HCT116 (cell line): Measurements from ENCODE around the gene ZNF207. TPM values are rescaled to one million over a fixed set of nuclear protein-coding genes. Genes with fewer than 3 reads are reported as not detected.

Source experiments
- ATAC-seq: fragments of 200-7000 bp; cut with Tn5 transposase; 2 replicates; pipeline ENCODE4 v1.9.1; 2020; ENCODE audit warnings: mild to moderate bottlenecking, moderate library complexity
- BruUV-seq: library from RNA; stranded (reverse); fragments of 400-500 nt; replicated peaks from 2 replicates; lab custom pipeline; 2021; lab: Mats Ljungman, UMichigan
- CTCF ChIA-PET: fragments of 300-600 bp; sonication (Branson Sonifier 250); formaldehyde crosslinking; loops from one replicate; lab custom pipeline; 2021; ENCODE audit warnings: antibody characterized with exemption; lab: Charles Lee
- POLR2A ChIA-PET: fragments of 300-600, 350-600 bp; sonication (Branson Sonifier 250); formaldehyde crosslinking; loops from one replicate; lab custom pipeline; 2021; ENCODE audit warnings: antibody characterized with exemption; lab: Charles Lee
- RAD21 ChIA-PET, 2 experiments: fragments of 300-600 bp; sonication (Branson Sonifier 250); formaldehyde crosslinking; loops; one replicate each; lab custom pipeline; 2023; ENCODE audit warnings: low total read pairs in 2 of 2; ENCODE audit not compliant: uncharacterized antibody in 2 of 2, unreplicated experiment in 2 of 2, low non-redundant PET in 1 of 2; lab: Charles Lee
- DNase-seq: peaks from one replicate; pipeline ENCODE4 v3.0.0-alpha.2; 2010; ENCODE audit warnings: low read depth, low spot score
- H2AFZ ChIP-seq: fragments of 200-600 bp; shearing (Covaris generic), sonication (generic); 2 replicates; pipeline ENCODE4 v1.6.1; 2017; ENCODE audit warnings: low read depth, mixed run types, mixed read lengths, antibody characterized with exemption, low read length; ENCODE audit not compliant: poor library complexity, severe bottlenecking
- H3K27ac ChIP-seq: 2 replicates; pipeline ENCODE4 v1.5.1; 2012; ENCODE audit warnings: low read depth, low read length
- H3K27me3 ChIP-seq: fragments of 200-600 bp; sonication (generic); 2 replicates; pipeline ENCODE4 v1.6.1; 2016; ENCODE audit warnings: mixed run types, low read length, mixed read lengths; ENCODE audit not compliant: insufficient read depth
- H3K36me3 ChIP-seq, 2 experiments: fragments of 200-500 bp in 1 of 2; fragments of 200-600 bp in 1 of 2; sonication (Bioruptor generic) in 1 of 2; sonication (generic) in 1 of 2; 2 replicates each; pipeline versions ENCODE4 v1.5.1 to v1.6.1; 2014 to 2016; ENCODE audit warnings: low read length in 2 of 2, inconsistent platforms in 1 of 2, mixed read lengths in 1 of 2, mixed run types in 1 of 2; ENCODE audit not compliant: insufficient read depth in 2 of 2, control insufficient read depth in 1 of 2
- H3K4me1 ChIP-seq, 2 experiments: fragments of 200-600 bp in 1 of 2; sonication (generic) in 1 of 2; 2 replicates each; pipeline versions ENCODE4 v1.5.1 to v1.6.1; 2012 to 2017; ENCODE audit warnings: low read length in 2 of 2, inconsistent platforms in 1 of 2, mild to moderate bottlenecking in 1 of 2, mixed read lengths in 1 of 2, mixed run types in 1 of 2, moderate library complexity in 1 of 2; ENCODE audit not compliant: insufficient read depth in 2 of 2, control insufficient read depth in 1 of 2
- H3K4me2 ChIP-seq: fragments of 200-600 bp; sonication (generic); 2 replicates; pipeline ENCODE4 v1.6.1; 2017; ENCODE audit warnings: mixed run types, low read length, mixed read lengths
- H3K4me3 ChIP-seq, 2 experiments: fragments of 200-600 bp in 1 of 2; sonication (generic) in 1 of 2; replicated peaks in 1 of 2; 2 replicates each; pipeline ENCODE4 v1.5.1; 2011 to 2016; ENCODE audit warnings: low read length in 2 of 2, control low read depth in 1 of 2, low read depth in 1 of 2, mild to moderate bottlenecking in 1 of 2, mixed read lengths in 1 of 2, mixed run types in 1 of 2
- H3K79me2 ChIP-seq: fragments of 200-600 bp; sonication (generic); 2 replicates; pipeline ENCODE4 v1.6.1; 2017; ENCODE audit warnings: mild to moderate bottlenecking, mixed run types, low read length, moderate library complexity, mixed read lengths; ENCODE audit not compliant: insufficient read depth
- H3K9ac ChIP-seq: fragments of 200-600 bp; sonication (generic); 2 replicates; pipeline ENCODE4 v1.6.1; 2016; ENCODE audit warnings: low read length, mixed read lengths
- H3K9me2 ChIP-seq: fragments of 200-600 bp; sonication (generic), shearing (Covaris generic); 2 replicates; pipeline ENCODE4 v1.6.1; 2017; ENCODE audit warnings: mixed run types, mild to moderate bottlenecking, moderate library complexity; ENCODE audit not compliant: insufficient read depth
- H3K9me3 ChIP-seq, 2 experiments: fragments of 200-500 bp in 1 of 2; fragments of 200-600 bp in 1 of 2; sonication (Bioruptor generic) in 1 of 2; sonication (generic) in 1 of 2; 2 replicates each; pipeline ENCODE4 v1.6.1; 2014 to 2017; ENCODE audit warnings: low read length in 2 of 2, mixed read lengths in 2 of 2, inconsistent platforms in 1 of 2, low read depth in 1 of 2, mild to moderate bottlenecking in 1 of 2, mixed run types in 1 of 2, moderate library complexity in 1 of 2; ENCODE audit not compliant: control insufficient read depth in 1 of 2, insufficient read depth in 1 of 2
- H4K20me1 ChIP-seq: fragments of 200-600 bp; sonication (generic), shearing (Covaris generic); 2 replicates; pipeline ENCODE4 v1.6.1; 2017; ENCODE audit warnings: mixed run types, mild to moderate bottlenecking, moderate library complexity; ENCODE audit not compliant: insufficient read depth
- ELF1 ChIP-seq: IDR thresholded peaks from 2 replicates; pipeline ENCODE4 v1.6.1; 2012; ENCODE audit warnings: low read depth, borderline replicate concordance
- REST ChIP-seq: IDR thresholded peaks from 2 replicates; pipeline ENCODE4 v1.6.1; 2012; ENCODE audit warnings: low read depth
- SRF ChIP-seq: IDR thresholded peaks from 2 replicates; pipeline ENCODE4 v1.6.1; 2012; ENCODE audit warnings: low read depth
- ZBTB33 ChIP-seq: IDR thresholded peaks from 2 replicates; pipeline ENCODE4 v1.6.1; 2011; ENCODE audit warnings: mild to moderate bottlenecking, low read length, moderate library complexity; ENCODE audit not compliant: insufficient replicate concordance; ENCODE audit errors: extremely low read depth
- intact Hi-C: fragments of 100-400 bp; cut with micrococcal nuclease; formaldehyde crosslinking; loops from 2 replicates; pipeline ENCODE4 v1.10.0; 2022
- total RNA-seq: library from RNA; stranded (reverse); gene quantifications from one replicate; pipeline ENCODE4 v1.2.1, GENCODE V29; 2021; ENCODE audit not compliant: unreplicated experiment

The ZNF207 gene
- total RNA-seq, 1 experiment from 2014 or later = 181 TPM

- no peak for TF ChIP-seq REST
- TF ChIP-seq ELF1 = no peak
Measured at GRCh38 chr17:32393904-32394303, 43.9 kb downstream of the ZNF207 start (continued).

GRCh38 chr17:32396343-32396742 is 46.4 kb downstream of the ZNF207 start:
- POLR2A ChIA-PET = interaction anchor here (0.6 kb wide), 1 partner anchor 9 kb away, joined by 3 read pairs; no protein-coding TSS in a partner anchor

More at GRCh38 chr17:32396343-32396742, 46.4 kb downstream of the ZNF207 start:
- TF ChIP-seq ZBTB33 (no peak), SRF (no peak)
- CTCF ChIA-PET = no interaction called here
- RAD21 ChIA-PET = interaction anchor here in 1 of 2 experiments (0.7 kb wide), 1 partner anchor 48 kb away, joined by 4 read pairs; the partner anchor contains the start of gene PSMD11
- peaks cover 0 to 8% of the 10 kb centered on the region in 2 experiments; a peak in 2 of 4 replicates for H3K4me1 ChIP-seq
- H2AFZ ChIP-seq = no peak overlapping the region
- H3K27me3 ChIP-seq = no peaks in the 10 kb centered on the region
- intact Hi-C loops = no loop called here
- no peak overlapping the region for H3K4me3 ChIP-seq
- H3K79me2 ChIP-seq = no peaks in the 10 kb centered on the region
- H3K36me3 ChIP-seq = no peaks in the 10 kb centered on the region
- no peaks in the 10 kb centered on the region for H4K20me1 ChIP-seq
- no TSS peak for BruUV-seq
- H3K27ac ChIP-seq = no peak overlapping the region
- H3K9ac ChIP-seq = no peak overlapping the region
- no peaks in the 10 kb centered on the region for H3K9me2 ChIP-seq
- ATAC-seq (no peak), DNase-seq (no peak)
- H3K9me3 ChIP-seq = no peaks in the 10 kb centered on the region
- H3K4me2 ChIP-seq = no peak overlapping the region
